Mesothelial cell of epicardium (in vitro differentiated cells): ENCODE results near the gene AMBRA1. TPM values are rescaled to one million over a fixed set of nuclear protein-coding genes. Genes with fewer than 3 reads are reported as not detected.
A peak's percentile ranks its signal among the peaks of the same experiment; 100 is the strongest.

Source experiments
- DNase-seq, 2 experiments: peaks; one replicate each; pipeline ENCODE4 v3.0.0; 2021; ENCODE audit warnings: low spot score in 2 of 2; ENCODE audit not compliant: unreplicated experiment in 2 of 2
- H3K27ac Mint-ChIP-seq: 2 replicates; pipeline ENCODE4 v1.8.0; 2021; ENCODE audit warnings: mixed read lengths
- H3K27me3 Mint-ChIP-seq: 2 replicates; pipeline ENCODE4 v1.8.0; 2021; ENCODE audit warnings: low read depth, mixed read lengths
- H3K36me3 Mint-ChIP-seq: 2 replicates; pipeline ENCODE4 v1.8.0; 2021; ENCODE audit warnings: mixed read lengths
- H3K4me1 Mint-ChIP-seq: 2 replicates; pipeline ENCODE4 v1.8.0; 2021; ENCODE audit warnings: mixed read lengths
- H3K4me3 Mint-ChIP-seq: 2 replicates; pipeline ENCODE4 v1.8.0; 2021; ENCODE audit warnings: mild to moderate bottlenecking, moderate library complexity, mixed read lengths
- H3K9me3 Mint-ChIP-seq: 2 replicates; pipeline ENCODE4 v1.8.0; 2021; ENCODE audit warnings: mixed read lengths
- CTCF ChIP-seq: fragments of 200-600 bp; sonication (generic); IDR thresholded peaks from one replicate; pipeline ENCODE4 v1.5.0; 2021; ENCODE audit warnings: antibody characterized with exemption; ENCODE audit not compliant: unreplicated experiment
- total RNA-seq: library from RNA; stranded (reverse); gene quantifications from 3 replicates; pipeline ENCODE4 v1.2.1, GENCODE V29; 2021

AMBRA1 gene
- total RNA-seq, 1 donor from 2014 or later = 48.4 TPM

GRCh38 chr11:46554213-46555147 is 39.3 kb downstream of the AMBRA1 start:
- no peaks in the 10 kb centered on the region for H3K27me3 Mint-ChIP-seq
- no peak for DNase-seq
- no peaks in the 10 kb centered on the region for H3K9me3 Mint-ChIP-seq
- no peaks in the 10 kb centered on the region for H3K36me3 Mint-ChIP-seq
- H3K4me1 Mint-ChIP-seq = peaks cover 23% of the 10 kb centered on the region
- H3K27ac Mint-ChIP-seq = peak overlapping the region; percentile 83
- no peak overlapping the region for H3K4me3 Mint-ChIP-seq
- TF ChIP-seq CTCF = no peak

GRCh38 chr11:46553814-46554212 is 40.0 kb downstream of the AMBRA1 start:
- DNase-seq = no peak

GRCh38 chr11:46551261-46551660 is 42.6 kb downstream of the AMBRA1 start:
- no peak overlapping the region for H3K4me3 Mint-ChIP-seq
- TF ChIP-seq CTCF = no peak
- H3K27me3 Mint-ChIP-seq = no peaks in the 10 kb centered on the region
- peaks cover 32% of the 10 kb centered on the region for H3K4me1 Mint-ChIP-seq
- no peak for DNase-seq
- peaks cover 9% of the 10 kb centered on the region for H3K36me3 Mint-ChIP-seq
- H3K27ac Mint-ChIP-seq = no peak overlapping the region
- no peaks in the 10 kb centered on the region for H3K9me3 Mint-ChIP-seq

More at GRCh38 chr11:46553814-46554212, 40.0 kb downstream of the AMBRA1 start:
- TF ChIP-seq CTCF = no peak
- Mint-ChIP-seq H3K27ac (peak overlapping the region; percentile 83), H3K9me3 (no peaks in the 10 kb centered on the region), H3K27me3 (no peaks in the 10 kb centered on the region), H3K36me3 (no peaks in the 10 kb centered on the region), H3K4me3 (no peak overlapping the region), H3K4me1 (peaks cover 23% of the 10 kb centered on the region)

GRCh38 chr11:46547579-46547978 is 46.2 kb downstream of the AMBRA1 start:
- no peak for DNase-seq
- Mint-ChIP-seq H3K36me3 (peaks cover 31% of the 10 kb centered on the region), H3K9me3 (no peaks in the 10 kb centered on the region), H3K27me3 (no peaks in the 10 kb centered on the region), H3K4me1 (peaks cover 11% of the 10 kb centered on the region), H3K27ac (peak overlapping the region; percentile 19), H3K4me3 (no peak overlapping the region)
- no peak for TF ChIP-seq CTCF

GRCh38 chr11:46543564-46543963 is 50.3 kb downstream of the AMBRA1 start:
- no peak overlapping the region for H3K27ac Mint-ChIP-seq
- DNase-seq = no peak
- peaks cover 11% of the 10 kb centered on the region for H3K4me1 Mint-ChIP-seq
- H3K9me3 Mint-ChIP-seq = no peaks in the 10 kb centered on the region
- H3K4me3 Mint-ChIP-seq = no peak overlapping the region
- no peak for TF ChIP-seq CTCF
- peaks cover 40% of the 10 kb centered on the region for H3K36me3 Mint-ChIP-seq
- no peaks in the 10 kb centered on the region for H3K27me3 Mint-ChIP-seq
